Caco-2 (cell line): ENCODE measurements around the gene PHB1. TPM values are rescaled to one million over a fixed set of nuclear protein-coding genes. Genes with fewer than 3 reads are reported as not detected.

Source experiments
- BruUV-seq: library from RNA; stranded (reverse); fragments of 400-500 nt; replicated peaks from 2 replicates; lab custom pipeline; 2021; lab: Mats Ljungman, UMichigan
- CTCF ChIA-PET: fragments of 300-600 bp; sonication (Branson Sonifier 250); formaldehyde crosslinking; loops from one replicate; lab custom pipeline; 2022; ENCODE audit warnings: antibody characterized with exemption; lab: Charles Lee
- POLR2A ChIA-PET: fragments of 300-600 bp; sonication (Branson Sonifier 250); formaldehyde crosslinking; loops from one replicate; lab custom pipeline; 2022; ENCODE audit warnings: antibody characterized with exemption; lab: Charles Lee
- DNase-seq, 2 experiments: peaks; one replicate each; pipeline versions ENCODE4 v3.0.0 to v3.0.0-alpha.2; 2020 to 2022
- H3K27me3 ChIP-seq: replicated peaks from 2 replicates; pipeline ENCODE4 v1.6.0; 2011; ENCODE audit warnings: low read length; ENCODE audit not compliant: control insufficient read depth, insufficient read depth
- H3K36me3 ChIP-seq: 2 replicates; pipeline ENCODE4 v1.5.1; 2011; ENCODE audit warnings: low read length; ENCODE audit not compliant: control insufficient read depth, insufficient read depth
- H3K4me1 ChIP-seq: fragments of 250-450 bp; sonication (Bioruptor Pico); 2 replicates; pipeline ENCODE4 v1.5.1; 2020; ENCODE audit warnings: mild to moderate bottlenecking
- H3K4me3 ChIP-seq: 2 replicates; pipeline ENCODE4 v1.5.1; 2011; ENCODE audit warnings: low read depth, mild to moderate bottlenecking, control low read depth, low read length
- H3K9me3 ChIP-seq: fragments of 250-450 bp; sonication (Bioruptor Pico); 2 replicates; pipeline ENCODE4 v1.5.1; 2020; ENCODE audit warnings: mild to moderate bottlenecking, moderate library complexity
- H3K27ac Mint-ChIP-seq: one replicate; pipeline ENCODE4 v1.8.0; 2022; ENCODE audit warnings: mixed read lengths; ENCODE audit not compliant: unreplicated experiment
- H3K27me3 Mint-ChIP-seq: one replicate; pipeline ENCODE4 v1.8.0; 2022; ENCODE audit warnings: mixed read lengths; ENCODE audit not compliant: insufficient read depth, unreplicated experiment
- H3K36me3 Mint-ChIP-seq: one replicate; pipeline ENCODE4 v1.8.0; 2022; ENCODE audit warnings: mild to moderate bottlenecking, mixed read lengths; ENCODE audit not compliant: insufficient read depth, unreplicated experiment
- H3K4me1 Mint-ChIP-seq: one replicate; pipeline ENCODE4 v1.8.0; 2022; ENCODE audit warnings: low read depth, mixed read lengths; ENCODE audit not compliant: unreplicated experiment
- H3K4me3 Mint-ChIP-seq: one replicate; pipeline ENCODE4 v1.8.0; 2022; ENCODE audit warnings: mild to moderate bottlenecking, moderate library complexity, mixed read lengths; ENCODE audit not compliant: unreplicated experiment
- H3K9me3 Mint-ChIP-seq: one replicate; pipeline ENCODE4 v1.8.0; 2022; ENCODE audit warnings: mixed read lengths; ENCODE audit not compliant: unreplicated experiment
- intact Hi-C: fragments of 100-400 bp; cut with micrococcal nuclease; formaldehyde crosslinking; loops from one replicate; pipeline ENCODE4 v1.10.0; 2022; ENCODE audit not compliant: unreplicated experiment
- total RNA-seq: library from RNA; stranded (reverse); gene quantifications from 2 replicates; pipeline ENCODE4 v1.2.3, GENCODE V29; 2022
- TF ChIP-seq, protein P1 (sequence below), 2 experiments: fragments of 200-600 bp in 1 of 2; IDR thresholded peaks; 1 replicate in 1 of 2; 2 replicates in 1 of 2; pipeline versions ENCODE4 v1.5.1 to v1.8.0; 2011 to 2022; ENCODE audit warnings: antibody characterized with exemption in 1 of 2, control low read depth in 1 of 2, inconsistent platforms in 1 of 2, low read depth in 1 of 2, low read length in 1 of 2, mild to moderate bottlenecking in 1 of 2, moderate library complexity in 1 of 2; ENCODE audit not compliant: insufficient read depth in 1 of 2, severe bottlenecking in 1 of 2, unreplicated experiment in 1 of 2

PHB1 gene
- total RNA-seq, 1 experiment from 2014 or later, result 761 TPM

GRCh38 chr17:49450181-49450580, 35.5 kb upstream of the PHB1 start:
- Mint-ChIP-seq H3K27me3 (peaks cover 12% of the 10 kb centered on the region), H3K27ac (no peak overlapping the region), H3K36me3 (peaks cover 5% of the 10 kb centered on the region), H3K4me1 (no peaks in the 10 kb centered on the region), H3K9me3 (no peaks in the 10 kb centered on the region), H3K4me3 (no peak overlapping the region)
- no peak for DNase-seq
- ChIA-PET POLR2A (no interaction called here), CTCF (no interaction called here)
- Histone ChIP-seq H3K36me3 (no peaks in the 10 kb centered on the region), H3K4me1 (no peaks in the 10 kb centered on the region), H3K9me3 (no peaks in the 10 kb centered on the region), H3K27me3 (no peaks in the 10 kb centered on the region), H3K4me3 (no peak overlapping the region)
- intact Hi-C loops, result no loop called here
- TF ChIP-seq, protein P1, sequence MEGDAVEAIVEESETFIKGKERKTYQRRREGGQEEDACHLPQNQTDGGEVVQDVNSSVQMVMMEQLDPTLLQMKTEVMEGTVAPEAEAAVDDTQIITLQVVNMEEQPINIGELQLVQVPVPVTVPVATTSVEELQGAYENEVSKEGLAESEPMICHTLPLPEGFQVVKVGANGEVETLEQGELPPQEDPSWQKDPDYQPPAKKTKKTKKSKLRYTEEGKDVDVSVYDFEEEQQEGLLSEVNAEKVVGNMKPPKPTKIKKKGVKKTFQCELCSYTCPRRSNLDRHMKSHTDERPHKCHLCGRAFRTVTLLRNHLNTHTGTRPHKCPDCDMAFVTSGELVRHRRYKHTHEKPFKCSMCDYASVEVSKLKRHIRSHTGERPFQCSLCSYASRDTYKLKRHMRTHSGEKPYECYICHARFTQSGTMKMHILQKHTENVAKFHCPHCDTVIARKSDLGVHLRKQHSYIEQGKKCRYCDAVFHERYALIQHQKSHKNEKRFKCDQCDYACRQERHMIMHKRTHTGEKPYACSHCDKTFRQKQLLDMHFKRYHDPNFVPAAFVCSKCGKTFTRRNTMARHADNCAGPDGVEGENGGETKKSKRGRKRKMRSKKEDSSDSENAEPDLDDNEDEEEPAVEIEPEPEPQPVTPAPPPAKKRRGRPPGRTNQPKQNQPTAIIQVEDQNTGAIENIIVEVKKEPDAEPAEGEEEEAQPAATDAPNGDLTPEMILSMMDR (IDR thresholded peaks at IDR 0.05; ENCODE audit: insufficient read depth in 1 of 2, low read depth in 1 of 2, low read length in 1 of 2, severe bottlenecking in 1 of 2, unreplicated experiment in 1 of 2), result no peak
- no TSS peak for BruUV-seq

DNA sequence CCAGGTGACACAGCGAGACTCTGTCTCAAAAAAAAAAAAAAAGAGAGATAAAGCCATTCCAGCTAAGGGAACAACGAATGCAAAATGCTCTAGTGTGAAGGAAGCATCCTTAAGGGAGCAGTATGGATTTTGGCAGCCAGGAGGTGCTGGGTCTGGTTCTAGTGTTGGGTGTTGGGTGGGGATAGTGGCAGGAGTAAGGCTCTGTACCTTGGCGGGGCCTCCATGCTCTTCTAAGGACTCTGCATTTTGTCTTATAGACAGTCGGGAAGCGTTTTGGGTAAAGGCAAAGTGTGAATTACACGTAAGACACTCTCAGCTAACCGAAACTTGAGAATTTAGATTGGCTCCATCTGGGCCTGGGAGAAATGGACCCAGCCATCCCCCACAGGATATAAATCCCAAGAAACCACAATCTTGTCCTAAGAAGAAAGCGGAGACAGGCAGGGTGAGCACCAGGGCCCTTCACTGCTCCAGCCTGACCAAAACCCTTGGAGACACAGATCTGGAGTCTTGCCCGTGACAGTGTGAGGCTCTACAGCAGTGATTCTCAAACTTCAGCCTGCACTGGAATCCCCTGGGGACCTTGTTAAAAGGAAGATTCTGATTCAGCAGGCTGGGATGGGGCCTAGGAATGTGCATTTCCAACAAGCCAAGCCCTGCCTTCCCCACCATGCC, 33.1 kb upstream of the PHB1 start:
- no peaks in the 10 kb centered on the region for H3K27me3 ChIP-seq
- H3K27me3 Mint-ChIP-seq, result peaks cover 14% of the 10 kb centered on the region
- H3K36me3 Mint-ChIP-seq, result peaks cover 5% of the 10 kb centered on the region
- TF ChIP-seq, protein P1 (IDR thresholded peaks at IDR 0.05; ENCODE audit: insufficient read depth in 1 of 2, low read depth in 1 of 2, low read length in 1 of 2, severe bottlenecking in 1 of 2, unreplicated experiment in 1 of 2), result no peak
- intact Hi-C loops, result no loop called here
- H3K4me3 Mint-ChIP-seq, result no peak overlapping the region
- H3K9me3 Mint-ChIP-seq, result no peaks in the 10 kb centered on the region
- no peak overlapping the region for H3K27ac Mint-ChIP-seq
- no peaks in the 10 kb centered on the region for H3K4me1 ChIP-seq
- ChIA-PET POLR2A (no interaction called here), CTCF (no interaction called here)
- H3K4me1 Mint-ChIP-seq, result no peaks in the 10 kb centered on the region
- BruUV-seq, result no TSS peak
- no peak overlapping the region for H3K4me3 ChIP-seq
- no peak for DNase-seq
- H3K36me3 ChIP-seq, result no peaks in the 10 kb centered on the region
- no peaks in the 10 kb centered on the region for H3K9me3 ChIP-seq

DNA sequence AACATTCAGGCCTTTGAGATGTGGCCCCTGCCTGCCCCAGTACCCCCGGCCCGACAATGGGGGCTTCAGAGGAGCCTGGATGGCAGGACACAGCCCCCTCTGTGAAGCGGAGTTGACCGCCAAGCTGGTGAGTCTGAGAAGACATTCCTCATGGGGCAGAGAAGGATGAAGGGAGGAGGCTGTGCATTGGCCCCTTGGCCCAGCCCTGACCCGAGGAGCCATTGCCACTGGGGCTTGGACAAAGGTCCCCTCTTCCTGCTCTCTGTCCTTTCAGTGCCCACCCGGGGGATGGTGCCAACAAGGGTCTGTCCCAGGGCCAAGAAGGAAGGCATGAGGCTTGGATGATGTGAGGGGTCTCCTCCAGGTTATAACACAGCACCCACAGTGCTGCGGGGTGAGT, 30.9 kb upstream of the PHB1 start:
- no TSS peak for BruUV-seq
- intact Hi-C loops, result no loop called here
- no peaks in the 10 kb centered on the region for H3K4me1 Mint-ChIP-seq
- H3K27ac Mint-ChIP-seq, result no peak overlapping the region
- Histone ChIP-seq H3K36me3 (no peaks in the 10 kb centered on the region), H3K27me3 (no peaks in the 10 kb centered on the region), H3K4me3 (no peak overlapping the region), H3K4me1 (no peaks in the 10 kb centered on the region), H3K9me3 (no peaks in the 10 kb centered on the region)
- DNase-seq, result peak in 1 of 2 experiments; percentile 34
- TF ChIP-seq, protein P1 (IDR thresholded peaks at IDR 0.05; ENCODE audit: insufficient read depth in 1 of 2, low read depth in 1 of 2, low read length in 1 of 2, severe bottlenecking in 1 of 2, unreplicated experiment in 1 of 2), result no peak
- ChIA-PET CTCF (interaction anchor here (1.0 kb wide), 2 partner anchors 11 to 263 kb away, joined by 3 to 4 read pairs; no protein-coding TSS in a partner anchor), POLR2A (no interaction called here)
- H3K27me3 Mint-ChIP-seq, result peaks cover 28% of the 10 kb centered on the region
- H3K4me3 Mint-ChIP-seq, result no peak overlapping the region
- peaks cover 5% of the 10 kb centered on the region for H3K36me3 Mint-ChIP-seq
- no peaks in the 10 kb centered on the region for H3K9me3 Mint-ChIP-seq
